Chondrocyte (in vitro differentiated cells): ENCODE data around the gene ANO6. TPM values are rescaled to one million over a fixed set of nuclear protein-coding genes. Genes with fewer than 3 reads are reported as not detected.
A peak's percentile ranks its signal among the peaks of the same experiment; 100 is the strongest.

Source experiments
- DNase-seq: peaks from one replicate; pipeline ENCODE4 v3.0.0; 2021; ENCODE audit warnings: mixed read lengths, low spot score
- H3K27ac Mint-ChIP-seq: one replicate; pipeline ENCODE4 v1.8.0; 2021; ENCODE audit warnings: mild to moderate bottlenecking, moderate library complexity, mixed read lengths; ENCODE audit not compliant: unreplicated experiment
- H3K27me3 Mint-ChIP-seq: 2 replicates; pipeline ENCODE4 v1.8.0; 2021; ENCODE audit warnings: low read depth, mixed read lengths
- H3K36me3 Mint-ChIP-seq: 2 replicates; pipeline ENCODE4 v1.8.0; 2021; ENCODE audit warnings: low read depth, mixed read lengths
- H3K4me1 Mint-ChIP-seq: 2 replicates; pipeline ENCODE4 v1.8.0; 2021; ENCODE audit warnings: low read depth, mild to moderate bottlenecking, mixed read lengths
- H3K4me3 Mint-ChIP-seq: one replicate; pipeline ENCODE4 v1.8.0; 2021; ENCODE audit warnings: mild to moderate bottlenecking, moderate library complexity, mixed read lengths; ENCODE audit not compliant: unreplicated experiment
- H3K9me3 Mint-ChIP-seq: 2 replicates; pipeline ENCODE4 v1.8.0; 2021; ENCODE audit warnings: low read depth, mixed read lengths
- total RNA-seq: library from RNA; stranded (reverse); gene quantifications from 3 replicates; pipeline ENCODE4 v1.2.1, GENCODE V29; 2021
- TF ChIP-seq, protein P1 (sequence below): fragments of 200-600 bp; sonication (generic); IDR thresholded peaks from 2 replicates; pipeline ENCODE4 v1.5.0; 2021; ENCODE audit warnings: antibody characterized with exemption, mild to moderate bottlenecking, moderate library complexity

Gene ANO6
- total RNA-seq, 1 donor from 2014 or later = 75.8 TPM

DNA sequence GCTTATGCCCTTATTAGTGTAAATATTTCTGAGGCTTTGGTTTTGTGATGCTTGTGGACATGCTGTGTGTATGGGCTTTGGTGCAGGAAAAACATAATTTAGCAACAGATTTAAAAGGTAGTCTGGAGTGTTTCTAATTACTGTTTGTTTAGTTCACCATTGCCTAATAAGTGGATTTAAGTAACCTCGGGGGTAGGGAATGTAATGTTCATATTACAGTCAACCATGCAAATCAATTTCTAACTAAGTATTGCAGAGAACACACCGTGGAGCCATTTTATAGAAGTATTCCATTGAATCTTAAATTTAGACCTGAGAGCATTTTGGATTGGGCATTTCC is 53.5 kb downstream of the ANO6 start:
- peak overlapping the region; percentile 8 for H3K4me3 Mint-ChIP-seq
- H3K4me1 Mint-ChIP-seq = peaks cover 46% of the 10 kb centered on the region
- no peak for DNase-seq
- no peaks in the 10 kb centered on the region for H3K36me3 Mint-ChIP-seq
- no peaks in the 10 kb centered on the region for H3K27me3 Mint-ChIP-seq
- no peaks in the 10 kb centered on the region for H3K9me3 Mint-ChIP-seq
- H3K27ac Mint-ChIP-seq = peak overlapping the region; percentile 93
- TF ChIP-seq, protein P1, sequence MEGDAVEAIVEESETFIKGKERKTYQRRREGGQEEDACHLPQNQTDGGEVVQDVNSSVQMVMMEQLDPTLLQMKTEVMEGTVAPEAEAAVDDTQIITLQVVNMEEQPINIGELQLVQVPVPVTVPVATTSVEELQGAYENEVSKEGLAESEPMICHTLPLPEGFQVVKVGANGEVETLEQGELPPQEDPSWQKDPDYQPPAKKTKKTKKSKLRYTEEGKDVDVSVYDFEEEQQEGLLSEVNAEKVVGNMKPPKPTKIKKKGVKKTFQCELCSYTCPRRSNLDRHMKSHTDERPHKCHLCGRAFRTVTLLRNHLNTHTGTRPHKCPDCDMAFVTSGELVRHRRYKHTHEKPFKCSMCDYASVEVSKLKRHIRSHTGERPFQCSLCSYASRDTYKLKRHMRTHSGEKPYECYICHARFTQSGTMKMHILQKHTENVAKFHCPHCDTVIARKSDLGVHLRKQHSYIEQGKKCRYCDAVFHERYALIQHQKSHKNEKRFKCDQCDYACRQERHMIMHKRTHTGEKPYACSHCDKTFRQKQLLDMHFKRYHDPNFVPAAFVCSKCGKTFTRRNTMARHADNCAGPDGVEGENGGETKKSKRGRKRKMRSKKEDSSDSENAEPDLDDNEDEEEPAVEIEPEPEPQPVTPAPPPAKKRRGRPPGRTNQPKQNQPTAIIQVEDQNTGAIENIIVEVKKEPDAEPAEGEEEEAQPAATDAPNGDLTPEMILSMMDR = peak; percentile 4

DNA sequence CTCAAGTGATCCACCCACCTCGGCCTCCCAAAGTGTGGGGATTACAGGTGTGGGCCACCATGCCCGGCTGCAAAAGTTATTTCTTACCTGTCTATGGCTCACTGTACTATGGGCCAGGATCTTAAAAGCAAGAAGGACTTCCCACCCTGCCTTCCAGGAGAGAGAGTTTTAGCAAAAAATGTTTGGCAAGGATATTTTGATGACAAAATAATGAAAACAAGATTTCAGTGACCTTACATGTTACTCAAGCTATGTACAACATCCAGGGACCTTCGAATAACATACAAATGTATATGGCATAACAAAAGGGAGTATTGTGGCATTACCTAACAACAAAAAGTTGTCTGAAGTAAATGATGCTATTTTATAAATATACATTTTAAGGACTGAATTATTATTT is 55.1 kb downstream of the ANO6 start:
- no peak overlapping the region for H3K4me3 Mint-ChIP-seq
- H3K9me3 Mint-ChIP-seq = no peaks in the 10 kb centered on the region
- TF ChIP-seq, protein P1 = no peak
- H3K36me3 Mint-ChIP-seq = no peaks in the 10 kb centered on the region
- no peak for DNase-seq
- peaks cover 46% of the 10 kb centered on the region for H3K4me1 Mint-ChIP-seq
- no peak overlapping the region for H3K27ac Mint-ChIP-seq
- H3K27me3 Mint-ChIP-seq = no peaks in the 10 kb centered on the region

- H3K27me3 Mint-ChIP-seq = no peaks in the 10 kb centered on the region
- no peaks in the 10 kb centered on the region for H3K36me3 Mint-ChIP-seq
- no peak overlapping the region for H3K27ac Mint-ChIP-seq
- peaks cover 48% of the 10 kb centered on the region for H3K4me1 Mint-ChIP-seq
- H3K4me3 Mint-ChIP-seq = peak overlapping the region; percentile 8
- H3K9me3 Mint-ChIP-seq = no peaks in the 10 kb centered on the region
- TF ChIP-seq, protein P1 = no peak
- no peak for DNase-seq
Observed at GRCh38 chr12:45273717-45274271, 57.9 kb downstream of the ANO6 start.

GRCh38 chr12:45276154-45276755 is 60.4 kb downstream of the ANO6 start:
- peaks cover 43% of the 10 kb centered on the region for H3K4me1 Mint-ChIP-seq
- no peak for DNase-seq
- TF ChIP-seq, protein P1 = no peak
- H3K4me3 Mint-ChIP-seq = no peak overlapping the region
- no peaks in the 10 kb centered on the region for H3K36me3 Mint-ChIP-seq
- no peak overlapping the region for H3K27ac Mint-ChIP-seq
- H3K27me3 Mint-ChIP-seq = no peaks in the 10 kb centered on the region
- H3K9me3 Mint-ChIP-seq = no peaks in the 10 kb centered on the region

- Mint-ChIP-seq H3K4me3 (no peak overlapping the region), H3K27ac (no peak overlapping the region), H3K9me3 (no peaks in the 10 kb centered on the region), H3K27me3 (no peaks in the 10 kb centered on the region), H3K4me1 (peaks cover 34% of the 10 kb centered on the region), H3K36me3 (no peaks in the 10 kb centered on the region)
- TF ChIP-seq, protein P1 = no peak
- no peak for DNase-seq
Observed at GRCh38 chr12:45278447-45278846, 62.6 kb downstream of the ANO6 start.
